CD4-positive, alpha-beta T cell (primary cell): Measurements from ENCODE around the gene SDK2. TPM values are rescaled to one million over a fixed set of nuclear protein-coding genes. Genes with fewer than 3 reads are reported as not detected.

Experiments
- ATAC-seq: fragments of 200-7000 bp; cut with Tn5 transposase; one replicate; pipeline ENCODE4 v1.10.0; 2022; ENCODE audit warnings: mild to moderate bottlenecking; ENCODE audit not compliant: poor library complexity
- CTCF ChIA-PET: fragments of 350-600 bp; sonication (Branson Sonifier 250); formaldehyde crosslinking; loops from one replicate; lab custom pipeline; 2021; ENCODE audit warnings: antibody characterized with exemption, inconsistent platforms; lab: Charles Lee
- POLR2A ChIA-PET: fragments of 350-600 bp; sonication (Branson Sonifier 250); formaldehyde crosslinking; loops from one replicate; lab custom pipeline; 2021; ENCODE audit warnings: antibody characterized with exemption, inconsistent platforms; lab: Charles Lee
- DNase-seq, 14 experiments: peaks; one replicate each; pipeline ENCODE4 v3.0.0-alpha.2; 2013 to 2020; ENCODE audit warnings: mixed read lengths in 2 of 14
- H3K27ac ChIP-seq, 2 donors: one replicate each; pipeline versions ENCODE4 v1.5.1 to v1.7.0; 2013; ENCODE audit warnings: low read length in 2 of 2, low read depth in 1 of 2, mild to moderate bottlenecking in 1 of 2
- H3K27me3 ChIP-seq, 2 experiments: 1 replicate in 1 of 2; 2 replicates in 1 of 2; pipeline versions ENCODE4 v1.6.1 to v1.7.0; 2013; ENCODE audit warnings: low read length in 2 of 2, control low read depth in 1 of 2, mild to moderate bottlenecking in 1 of 2, moderate library complexity in 1 of 2; ENCODE audit not compliant: insufficient read depth in 2 of 2, control insufficient read depth in 1 of 2
- H3K36me3 ChIP-seq: one replicate; pipeline ENCODE4 v1.6.1; 2013; ENCODE audit warnings: low read length, control low read depth; ENCODE audit not compliant: insufficient read depth
- H3K4me1 ChIP-seq: one replicate; pipeline ENCODE4 v1.6.1; 2013; ENCODE audit warnings: low read length, control low read depth; ENCODE audit not compliant: insufficient read depth
- H3K4me3 ChIP-seq: one replicate; pipeline ENCODE4 v1.5.1; 2013; ENCODE audit warnings: mild to moderate bottlenecking, low read length, moderate library complexity
- H3K9me3 ChIP-seq, 2 experiments: 1 replicate in 1 of 2; 2 replicates in 1 of 2; pipeline versions ENCODE4 v1.6.1 to v1.7.0; 2013; ENCODE audit warnings: low read length in 2 of 2, mild to moderate bottlenecking in 2 of 2, control low read depth in 1 of 2, moderate library complexity in 1 of 2; ENCODE audit not compliant: control insufficient read depth in 1 of 2, insufficient read depth in 1 of 2
- H3K27ac Mint-ChIP-seq: one replicate; pipeline ENCODE4 v1.8.0; 2020; ENCODE audit warnings: mixed read lengths
- H3K27me3 Mint-ChIP-seq: one replicate; pipeline ENCODE4 v1.8.0; 2021; ENCODE audit warnings: mixed read lengths
- H3K36me3 Mint-ChIP-seq: one replicate; pipeline ENCODE4 v1.8.0; 2021; ENCODE audit warnings: low read depth, mixed read lengths
- H3K4me1 Mint-ChIP-seq: one replicate; pipeline ENCODE4 v1.8.0; 2021; ENCODE audit warnings: low read depth, mixed read lengths
- H3K4me3 Mint-ChIP-seq: one replicate; pipeline ENCODE4 v1.8.0; 2020; ENCODE audit warnings: mild to moderate bottlenecking, mixed read lengths
- H3K9me3 Mint-ChIP-seq: one replicate; pipeline ENCODE4 v1.8.0; 2020; ENCODE audit warnings: mixed read lengths
- CTCF ChIP-seq: fragments of 200-600 bp; IDR thresholded peaks from one replicate; pipeline ENCODE4 v1.8.0; 2022; ENCODE audit warnings: antibody characterized with exemption, mild to moderate bottlenecking
- intact Hi-C, 2 experiments: fragments of 100-400 bp; cut with DNase I in 1 of 2; cut with micrococcal nuclease in 1 of 2; formaldehyde crosslinking; loops; one replicate each; pipeline versions ENCODE4 v1.15.1 to v1.9.0; 2023 to 2025; cut with DNase I, micrococcal nuclease
- total RNA-seq, 174 experiments: library from RNA in 2 of 174; stranded (reverse) in 2 of 174; gene quantifications; one replicate each; pipeline ENCODE4 v1.2.3 and lab custom pipeline; 2021 to 2026

Gene SDK2
- total RNA-seq, 2 experiments from 2014 or later: 8.1 to 8.2 TPM

GRCh38 chr17:73580073-73580710, 64.1 kb downstream of the SDK2 start:
- POLR2A ChIA-PET: no interaction called here

DNA sequence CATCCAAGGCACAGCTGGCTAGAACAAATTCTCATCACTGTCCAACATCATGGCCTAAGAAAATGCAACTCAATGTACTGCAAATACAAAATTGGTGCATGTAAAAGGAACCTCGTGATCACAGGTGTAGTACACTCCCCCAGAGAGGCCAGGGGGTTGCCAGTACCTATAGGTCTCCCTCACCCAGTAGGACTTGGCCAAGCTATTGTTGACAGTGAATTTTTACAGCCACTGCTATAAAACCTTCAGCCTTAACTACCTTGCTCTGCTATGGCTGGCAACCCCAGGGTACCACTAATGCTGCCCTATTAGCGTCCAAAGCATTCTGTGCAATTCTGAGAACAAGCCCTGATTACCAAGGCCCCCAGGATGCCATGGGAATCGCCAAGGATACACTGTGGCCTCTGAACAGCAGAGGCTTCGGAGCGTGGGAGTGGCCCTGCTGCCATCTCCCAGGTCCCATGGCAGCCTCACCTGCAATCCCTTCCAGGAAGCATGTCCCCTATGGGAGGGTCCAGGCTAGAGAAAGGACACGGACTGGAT, 67.6 kb downstream of the SDK2 start:
- H3K27ac ChIP-seq: no peak overlapping the region
- ChIA-PET POLR2A (no interaction called here), CTCF (no interaction called here)
- H3K27ac Mint-ChIP-seq: no peak overlapping the region
- ATAC-seq: no peak
- no peaks in the 10 kb centered on the region for H3K9me3 Mint-ChIP-seq
- intact Hi-C loops: no loop called here
- no peak overlapping the region for H3K4me3 Mint-ChIP-seq
- no peak for TF ChIP-seq CTCF
- H3K27me3 ChIP-seq: no peaks in the 10 kb centered on the region
- no peaks in the 10 kb centered on the region for H3K36me3 Mint-ChIP-seq
- no peaks in the 10 kb centered on the region for H3K9me3 ChIP-seq
- no peaks in the 10 kb centered on the region for H3K36me3 ChIP-seq
- H3K4me3 ChIP-seq: no peak overlapping the region
- no peaks in the 10 kb centered on the region for H3K27me3 Mint-ChIP-seq
- peaks cover 8% of the 10 kb centered on the region for H3K4me1 Mint-ChIP-seq
- no peaks in the 10 kb centered on the region for H3K4me1 ChIP-seq
- DNase-seq: no peak

More at GRCh38 chr17:73580073-73580710, 64.1 kb downstream of the SDK2 start:
- ATAC-seq (no peak), DNase-seq (no peak)
- Histone ChIP-seq H3K36me3 (no peaks in the 10 kb centered on the region), H3K4me3 (no peak overlapping the region), H3K27ac (no peak overlapping the region), H3K9me3 (no peaks in the 10 kb centered on the region), H3K4me1 (no peaks in the 10 kb centered on the region), H3K27me3 (no peaks in the 10 kb centered on the region)
- H3K36me3 Mint-ChIP-seq: no peaks in the 10 kb centered on the region
- H3K4me3 Mint-ChIP-seq: no peak overlapping the region
- no peak overlapping the region for H3K27ac Mint-ChIP-seq
- no peak for TF ChIP-seq CTCF
- CTCF ChIA-PET: no interaction called here
- H3K9me3 Mint-ChIP-seq: no peaks in the 10 kb centered on the region
- H3K4me1 Mint-ChIP-seq: no peaks in the 10 kb centered on the region
- intact Hi-C loops: no loop called here
- H3K27me3 Mint-ChIP-seq: no peaks in the 10 kb centered on the region

DNA sequence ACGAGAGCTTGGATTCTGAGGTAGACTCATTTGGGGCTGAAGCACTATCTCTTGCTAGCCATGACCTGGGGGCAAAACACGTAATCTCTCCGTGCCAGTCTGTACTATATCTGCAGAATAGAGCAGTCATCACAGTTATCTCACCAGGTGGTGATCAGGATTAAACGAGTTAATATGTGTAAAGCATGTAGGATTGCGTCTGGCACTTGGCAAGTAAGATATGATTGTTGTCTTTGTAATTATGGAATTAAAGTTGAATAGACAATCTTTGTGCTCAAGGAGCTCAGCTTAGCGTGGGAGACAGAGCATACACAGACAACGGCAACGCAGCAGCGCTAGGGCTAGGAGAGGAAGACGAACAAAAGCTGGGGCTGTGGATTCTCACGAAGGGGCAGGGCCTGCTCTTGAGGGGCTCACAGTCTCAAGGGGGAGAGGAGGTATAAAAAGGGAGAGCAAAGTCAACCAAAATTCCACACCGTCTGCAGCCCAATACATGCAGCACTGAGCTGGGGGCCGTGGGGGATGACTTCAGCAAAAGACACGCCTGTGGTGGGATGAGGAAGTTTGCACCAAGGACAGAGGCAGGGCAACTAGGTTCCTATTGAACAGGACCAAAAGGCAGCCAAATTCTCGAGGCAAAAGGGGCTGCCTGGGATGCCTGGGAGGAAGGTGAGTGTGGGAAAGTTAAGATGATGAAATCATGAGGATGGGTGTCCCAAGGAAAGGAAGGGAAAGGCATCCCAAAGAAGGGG, 68.6 kb downstream of the SDK2 start:
- TF ChIP-seq CTCF: no peak
- H3K27ac Mint-ChIP-seq: no peak overlapping the region
- no peaks in the 10 kb centered on the region for H3K36me3 ChIP-seq
- DNase-seq: no peak
- no peak overlapping the region for H3K4me3 ChIP-seq
- H3K27me3 Mint-ChIP-seq: no peaks in the 10 kb centered on the region
- ChIA-PET POLR2A (no interaction called here), CTCF (no interaction called here)
- no peak for ATAC-seq
- no peaks in the 10 kb centered on the region for H3K9me3 Mint-ChIP-seq
- H3K4me1 Mint-ChIP-seq: peaks cover 8% of the 10 kb centered on the region
- no peaks in the 10 kb centered on the region for H3K4me1 ChIP-seq
- intact Hi-C loops: no loop called here
- H3K36me3 Mint-ChIP-seq: no peaks in the 10 kb centered on the region
- H3K27me3 ChIP-seq: no peaks in the 10 kb centered on the region
- no peaks in the 10 kb centered on the region for H3K9me3 ChIP-seq
- no peak overlapping the region for H3K27ac ChIP-seq
- H3K4me3 Mint-ChIP-seq: no peak overlapping the region
